Left renal cortex interstitium (tissue), 4 donors: ENCODE data around the gene SSBP4. TPM values are rescaled to one million over a fixed set of nuclear protein-coding genes. Genes with fewer than 3 reads are reported as not detected.
"Not testable (repeated sequence)": the region's sequence is repeated elsewhere in the genome, so short reads cannot be mapped to it uniquely, and the experiment has no call there.

Source experiments
- DNase-seq, 4 donors: peaks; one replicate each; pipeline ENCODE4 v3.0.0-alpha.2; 2013; ENCODE audit warnings: low read depth in 4 of 4, low spot score in 2 of 4, missing footprints in 1 of 4
- polyA plus RNA-seq, 4 donors: library from polyadenylated mRNA; unstranded; fragments of 120-200 nt; gene quantifications; one replicate each; pipeline ENCODE4 v1.2.1, GENCODE V29; 2013; ENCODE audit not compliant: insufficient read length in 4 of 4

The SSBP4 gene
- polyA plus RNA-seq, result 100 to 1,000 TPM in 3 of 4 donors, 10 to 100 TPM in 1; 56.3 to 130 (median 114) TPM

- DNase-seq, result no peak
Observed at GRCh38 chr19:18419195-18419698, at the start of gene SSBP4. Gene SSBP4 (plus strand): TSS chr19:18419398. CDS start chr19:18419649, 251 bp downstream.

DNA sequence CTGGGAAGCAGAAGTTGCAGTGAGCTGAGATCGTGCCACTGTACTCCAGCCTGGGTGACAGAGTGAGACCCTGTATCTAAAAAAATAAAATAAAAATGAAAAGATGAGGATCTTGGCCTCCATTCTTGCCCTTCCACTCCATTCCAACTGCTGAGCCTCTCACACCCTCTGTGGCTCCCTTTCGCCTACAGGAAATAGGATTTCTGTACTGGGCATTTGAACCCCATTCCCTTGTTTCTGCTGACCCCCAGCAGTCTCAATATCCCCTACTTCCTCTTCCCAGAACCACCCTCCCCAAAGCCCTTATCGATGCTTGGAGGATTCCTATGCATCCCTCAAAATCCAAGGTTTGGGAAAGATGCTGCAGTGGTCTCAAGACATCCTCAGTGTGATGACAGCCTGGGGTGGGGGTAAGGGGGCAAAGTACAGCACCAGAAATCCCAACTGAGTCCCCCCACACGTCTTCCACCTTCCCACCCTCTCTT lies 45.7 kb upstream of the SSBP4 start:
- no peak for DNase-seq

DNA sequence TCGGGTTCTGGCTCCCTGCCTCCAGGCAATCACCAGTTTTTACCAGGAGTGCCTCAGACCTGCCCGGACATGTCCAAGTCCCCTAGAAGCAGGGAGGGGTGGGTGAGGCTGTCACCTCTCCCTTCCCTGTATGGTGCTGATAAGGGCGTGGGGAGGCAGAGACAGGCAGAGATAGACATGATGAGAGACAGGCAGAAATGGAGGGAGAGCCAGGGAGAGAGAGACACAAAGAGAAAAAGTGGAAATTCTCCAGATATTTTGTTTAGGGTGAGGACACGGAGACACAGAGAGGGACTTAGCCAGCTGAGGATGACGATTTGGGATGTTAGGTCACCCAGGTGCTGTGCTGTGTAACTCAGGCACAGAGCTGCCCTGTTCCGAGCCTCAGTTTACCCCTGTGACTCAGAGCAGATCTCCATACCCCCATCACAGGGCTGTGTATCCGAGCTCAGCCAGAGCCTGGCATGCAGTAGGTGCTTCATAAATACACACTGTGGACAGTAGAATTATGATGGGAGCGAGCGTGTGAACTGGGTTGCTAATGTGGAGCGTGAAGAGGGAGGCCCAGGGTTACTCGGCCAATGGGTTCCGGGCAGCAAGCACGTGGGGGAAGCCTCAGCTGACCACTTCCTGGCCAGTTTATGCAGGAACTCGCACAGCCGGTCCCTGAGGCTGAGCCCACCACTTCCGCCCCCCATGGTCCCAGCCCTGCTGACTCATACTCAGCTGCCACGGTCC lies 45.1 kb upstream of the SSBP4 start:
- peak in 2 of 4 donors; percentile 71 to 84 for DNase-seq

DNA sequence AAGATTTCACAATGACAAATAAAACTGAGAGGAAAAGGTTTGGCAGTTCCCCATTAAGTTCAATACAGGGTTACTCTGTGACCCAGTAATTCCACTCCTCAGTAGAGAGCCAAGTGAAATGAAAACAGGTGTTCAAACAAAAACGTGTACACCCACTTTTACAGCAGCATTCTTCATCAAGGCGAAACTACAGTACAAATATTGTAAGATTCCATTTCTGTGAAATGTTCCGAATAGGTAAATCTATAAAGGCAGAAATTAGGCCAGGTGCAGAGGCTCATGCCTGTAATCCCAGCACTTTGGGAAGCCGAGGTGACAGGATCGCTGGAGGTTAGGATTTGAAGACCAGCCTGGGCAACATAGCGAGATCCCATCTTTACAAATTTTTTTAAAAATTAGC lies 42.2 kb upstream of the SSBP4 start:
- DNase-seq, result no peak

DNA sequence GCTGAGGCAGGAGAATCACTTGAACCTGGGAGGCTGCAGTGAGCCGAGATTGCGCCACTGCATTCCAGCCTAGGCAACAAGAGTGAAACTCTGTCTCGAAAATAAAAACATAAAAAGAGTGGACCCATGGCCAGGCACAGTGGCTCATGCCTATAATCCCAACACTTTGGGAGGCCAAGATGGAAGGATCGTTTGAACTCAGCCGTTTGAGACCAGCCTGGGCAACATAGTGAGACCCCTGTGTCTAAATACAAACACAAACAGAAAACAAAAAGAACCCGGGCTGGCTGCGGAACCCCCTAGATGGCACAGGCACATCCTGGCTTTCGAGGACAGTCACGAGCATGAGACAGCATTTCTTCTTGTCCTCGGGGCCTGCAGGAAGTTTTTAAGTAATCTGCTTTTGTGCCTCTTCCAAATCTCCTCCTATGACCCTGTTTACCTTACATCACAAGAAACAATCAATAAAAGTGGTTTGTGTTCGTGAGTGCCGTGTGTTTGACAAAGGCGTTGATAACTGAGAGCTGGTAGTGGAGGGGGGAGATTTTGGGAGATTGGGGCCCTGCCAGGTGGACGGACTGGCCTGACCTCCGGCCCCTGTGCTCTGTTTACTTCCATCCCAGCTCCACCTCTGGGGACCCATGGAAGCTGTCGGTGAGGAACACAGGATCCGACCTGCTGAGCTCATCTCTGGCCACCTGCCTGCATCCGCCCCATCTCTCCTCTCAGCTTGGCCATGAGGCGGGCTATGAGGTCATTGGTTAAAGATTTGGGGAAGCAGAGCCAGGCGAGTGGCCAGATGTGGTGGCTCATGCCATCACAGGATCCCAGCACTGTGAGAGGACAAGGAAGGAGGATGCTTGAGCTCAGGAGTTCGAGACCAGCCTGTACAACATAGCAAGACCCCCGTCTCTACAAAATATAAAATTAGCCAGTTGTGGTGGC lies 39.1 kb upstream of the SSBP4 start:
- no peak for DNase-seq

GRCh38 chr19:18380843-18381242 lies 38.4 kb upstream of the SSBP4 start:
- no peak for DNase-seq

DNA sequence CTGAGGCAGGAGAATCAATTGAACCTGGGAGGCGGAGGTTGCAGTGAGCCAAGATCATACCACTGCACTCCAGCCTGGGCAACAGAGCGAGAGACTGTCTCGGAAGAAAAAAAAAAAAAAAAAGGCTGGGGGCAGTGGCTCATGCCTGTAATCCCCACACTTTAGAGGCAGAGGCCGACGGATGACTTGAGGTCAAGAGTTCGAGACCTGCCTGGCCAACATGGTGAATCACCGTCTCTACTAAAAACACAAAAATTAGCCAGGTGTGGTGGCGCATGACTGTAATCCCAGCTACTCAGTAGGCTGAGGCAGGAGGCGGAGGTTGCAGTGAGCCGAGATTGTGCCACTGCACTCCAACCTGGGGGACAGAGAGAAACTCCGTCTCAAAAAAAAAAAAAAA lies 35.6 kb upstream of the SSBP4 start:
- not testable (repeated sequence) for DNase-seq

- DNase-seq, result no peak
Observed at GRCh38 chr19:18384775-18385174, 34.4 kb upstream of the SSBP4 start.

DNA sequence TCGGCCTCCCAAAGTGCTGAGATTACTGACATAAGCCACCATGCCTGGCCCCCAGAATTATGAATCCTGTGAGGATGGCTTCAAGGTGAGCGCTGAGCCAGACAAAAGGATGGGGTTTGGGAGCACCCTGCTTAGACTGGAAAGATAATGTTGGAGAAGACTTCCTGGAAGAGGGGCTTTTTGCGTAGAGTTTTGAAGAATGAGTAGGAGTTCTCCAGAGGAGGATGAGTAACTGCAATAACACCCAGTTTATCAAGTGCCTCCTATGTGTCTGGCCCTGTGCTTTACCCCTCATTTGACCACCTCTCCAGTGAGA lies 33.9 kb upstream of the SSBP4 start:
- DNase-seq, result no peak

GRCh38 chr19:18385675-18386542 lies 33.3 kb upstream of the SSBP4 start, which contains the start of gene GDF15:
Gene GDF15 (plus strand): TSS chr19:18386158. CDS start chr19:18386190, 32 bp downstream.
- peak in 1 of 4 donors; percentile 46 for DNase-seq

DNA sequence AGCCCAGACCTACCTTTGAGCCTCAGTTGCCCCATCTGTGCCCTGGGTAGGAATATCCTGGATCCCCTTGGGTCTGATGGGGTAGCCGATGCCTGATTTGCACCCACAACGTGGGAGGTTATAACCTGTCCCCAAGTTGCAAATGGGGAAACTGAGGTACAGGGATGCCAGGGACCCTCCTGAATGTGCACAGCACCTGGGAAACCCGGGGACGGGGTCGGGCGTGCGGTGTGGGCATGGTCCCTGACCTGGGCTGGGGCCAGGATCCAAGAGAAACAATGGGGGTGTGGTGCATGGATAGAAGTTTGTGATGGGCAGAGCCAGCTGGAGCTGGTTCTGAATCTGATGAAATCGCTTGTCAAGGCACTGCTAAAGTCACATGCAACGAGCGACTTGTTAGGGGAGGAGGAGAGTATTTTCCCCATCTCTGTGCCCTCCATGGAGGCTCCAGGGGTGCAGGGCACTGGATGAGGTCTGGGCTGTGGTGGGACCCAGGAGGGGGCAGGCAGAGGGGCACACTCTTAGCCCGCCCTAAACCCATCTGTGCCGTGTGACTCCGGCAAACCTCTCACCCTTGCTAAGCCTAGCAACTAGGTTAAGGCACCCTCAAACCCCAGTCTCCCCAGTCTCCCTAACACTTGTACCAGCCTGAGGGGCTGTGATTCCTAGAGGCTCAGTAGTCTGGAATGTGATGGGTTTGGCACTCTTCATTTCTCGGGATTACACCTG lies 32.5 kb upstream of the SSBP4 start:
- DNase-seq, result no peak

DNA sequence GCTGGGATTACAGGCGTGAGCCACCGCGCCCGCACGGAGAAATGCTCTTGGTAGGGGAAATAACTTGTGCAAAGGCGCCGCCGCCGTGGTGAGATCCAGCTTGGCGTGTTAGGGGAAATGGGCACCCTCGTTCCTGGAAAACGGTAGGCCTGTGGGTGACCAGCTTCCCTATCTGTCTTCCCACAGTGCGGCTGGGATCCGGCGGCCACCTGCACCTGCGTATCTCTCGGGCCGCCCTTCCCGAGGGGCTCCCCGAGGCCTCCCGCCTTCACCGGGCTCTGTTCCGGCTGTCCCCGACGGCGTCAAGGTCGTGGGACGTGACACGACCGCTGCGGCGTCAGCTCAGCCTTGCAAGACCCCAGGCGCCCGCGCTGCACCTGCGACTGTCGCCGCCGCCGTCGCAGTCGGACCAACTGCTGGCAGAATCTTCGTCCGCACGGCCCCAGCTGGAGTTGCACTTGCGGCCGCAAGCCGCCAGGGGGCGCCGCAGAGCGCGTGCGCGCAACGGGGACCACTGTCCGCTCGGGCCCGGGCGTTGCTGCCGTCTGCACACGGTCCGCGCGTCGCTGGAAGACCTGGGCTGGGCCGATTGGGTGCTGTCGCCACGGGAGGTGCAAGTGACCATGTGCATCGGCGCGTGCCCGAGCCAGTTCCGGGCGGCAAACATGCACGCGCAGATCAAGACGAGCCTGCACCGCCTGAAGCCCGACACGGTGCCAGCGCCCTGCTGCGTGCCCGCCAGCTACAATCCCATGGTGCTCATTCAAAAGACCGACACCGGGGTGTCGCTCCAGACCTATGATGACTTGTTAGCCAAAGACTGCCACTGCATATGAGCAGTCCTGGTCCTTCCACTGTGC lies 30.9 kb upstream of the SSBP4 start:
- DNase-seq, result peak in 2 of 4 donors; percentile 72 to 76

DNA sequence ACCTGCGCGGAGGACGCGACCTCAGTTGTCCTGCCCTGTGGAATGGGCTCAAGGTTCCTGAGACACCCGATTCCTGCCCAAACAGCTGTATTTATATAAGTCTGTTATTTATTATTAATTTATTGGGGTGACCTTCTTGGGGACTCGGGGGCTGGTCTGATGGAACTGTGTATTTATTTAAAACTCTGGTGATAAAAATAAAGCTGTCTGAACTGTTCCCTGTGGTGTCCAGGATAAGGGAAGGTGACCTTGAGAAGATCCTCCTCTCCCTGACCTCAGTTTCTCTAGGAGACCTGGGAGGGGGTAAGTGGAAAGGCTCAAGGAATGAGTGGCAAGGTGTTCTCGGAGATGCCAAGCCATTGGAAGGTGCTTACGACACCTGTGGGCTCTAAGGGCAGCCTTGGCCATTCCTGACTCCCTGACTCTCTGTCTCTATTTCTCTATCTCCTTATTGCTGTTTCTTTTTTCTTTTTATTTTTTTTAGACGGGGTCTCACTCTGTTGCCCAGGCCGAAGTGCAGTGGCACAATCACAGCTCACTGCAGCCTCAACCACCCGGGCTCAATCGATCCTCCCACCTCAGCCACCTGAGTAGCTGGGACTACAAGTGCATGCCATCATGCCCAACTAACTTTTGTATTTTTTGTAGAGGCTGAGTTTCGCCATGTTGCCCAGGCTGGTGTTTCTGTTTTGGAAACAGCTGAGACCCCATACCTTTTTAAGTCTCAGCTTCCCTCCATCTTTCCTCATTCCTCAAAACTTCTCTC lies 30.1 kb upstream of the SSBP4 start:
- no peak for DNase-seq

DNA sequence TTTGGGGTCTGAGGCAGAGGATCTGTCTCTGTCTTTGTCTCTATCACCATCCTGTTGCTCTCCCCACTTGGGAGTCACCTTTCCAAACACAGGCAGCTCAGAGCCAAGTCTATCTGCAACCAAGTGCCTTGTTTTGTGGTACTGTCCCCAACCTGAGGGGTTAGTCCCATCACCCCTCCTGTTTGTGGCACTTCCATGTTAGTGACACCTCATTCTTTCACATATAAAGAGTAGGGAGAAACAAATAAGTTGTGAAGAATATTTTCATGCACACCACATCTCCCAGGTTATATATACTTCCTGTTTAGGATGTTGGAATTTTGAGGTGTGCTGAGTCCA lies 29.5 kb upstream of the SSBP4 start:
- DNase-seq, result no peak

- DNase-seq, result no peak
Observed at GRCh38 chr19:18390065-18390907, 28.9 kb upstream of the SSBP4 start.

DNA sequence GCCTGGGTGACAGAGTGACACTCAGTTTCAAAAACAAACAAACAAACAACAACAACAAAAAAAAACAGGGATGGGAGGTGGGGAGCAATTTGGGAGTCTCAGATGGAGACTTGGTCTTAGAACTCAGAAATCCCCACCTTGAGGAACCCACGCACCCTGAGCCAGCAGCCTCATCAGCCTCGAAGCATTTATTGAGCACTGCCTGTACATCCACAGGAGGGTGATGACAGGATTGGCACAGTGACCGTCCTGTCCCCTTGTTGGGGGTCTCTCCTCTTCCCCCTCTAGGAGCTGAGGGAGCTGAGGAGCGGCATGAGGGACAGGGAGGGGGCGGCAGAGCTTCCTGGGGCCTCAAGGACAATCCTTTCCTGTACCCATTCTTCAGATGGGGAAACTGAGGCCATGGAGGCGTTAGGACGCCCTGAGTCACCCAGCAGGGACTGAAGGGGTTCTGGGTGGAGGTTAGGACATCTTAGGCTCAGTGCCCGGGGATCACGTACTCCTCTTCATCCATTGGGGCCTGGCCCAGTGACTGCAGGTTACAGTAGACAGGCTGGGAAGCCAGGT lies 27.6 kb upstream of the SSBP4 start:
- no peak for DNase-seq

- DNase-seq, result no peak
Observed at GRCh38 chr19:18392417-18392816, 26.8 kb upstream of the SSBP4 start.
